Loucy (cell line): ENCODE data around the gene TRMT61A.

ENCODE experiments used
- H2AFZ ChIP-seq: fragments of 200-600 bp; sonication (generic); 2 replicates; pipeline ENCODE4 v1.6.0; 2016; ENCODE audit warnings: antibody characterized with exemption, mild to moderate bottlenecking, low read length, moderate library complexity
- H3F3A ChIP-seq: fragments of 200-600 bp; 2 replicates; pipeline ENCODE4 v1.6.0; 2016; ENCODE audit warnings: antibody characterized with exemption, low read depth, mild to moderate bottlenecking
- H3K27me3 ChIP-seq: fragments of 200-600 bp; sonication (generic); 2 replicates; pipeline ENCODE4 v1.6.1; 2014; ENCODE audit warnings: low read length, mild to moderate bottlenecking; ENCODE audit not compliant: insufficient read depth, poor library complexity, severe bottlenecking
- H3K36me3 ChIP-seq: fragments of 200-600 bp; sonication (generic); 2 replicates; pipeline ENCODE4 v1.6.1; 2016; ENCODE audit warnings: low read length; ENCODE audit not compliant: insufficient read depth
- H3K4me1 ChIP-seq: fragments of 200-600 bp; sonication (generic); 2 replicates; pipeline ENCODE4 v1.5.1; 2014; ENCODE audit warnings: low read length, mild to moderate bottlenecking; ENCODE audit not compliant: insufficient read depth, poor library complexity, severe bottlenecking
- H3K4me2 ChIP-seq: fragments of 200-600 bp; sonication (generic); 2 replicates; pipeline ENCODE4 v1.6.0; 2014; ENCODE audit warnings: antibody characterized with exemption, low read length, low read depth, mild to moderate bottlenecking; ENCODE audit not compliant: poor library complexity, severe bottlenecking
- H3K4me3 ChIP-seq: fragments of 200-600 bp; sonication (generic); 2 replicates; pipeline ENCODE4 v1.5.1; 2014; ENCODE audit warnings: low read length, mild to moderate bottlenecking, mixed read lengths; ENCODE audit not compliant: poor library complexity, severe bottlenecking
- H3K79me2 ChIP-seq: fragments of 200-600 bp; sonication (generic); 2 replicates; pipeline ENCODE4 v1.6.1; 2014; ENCODE audit warnings: low read length; ENCODE audit not compliant: insufficient read depth
- H3K9ac ChIP-seq: fragments of 200-600 bp; sonication (generic); 2 replicates; pipeline ENCODE4 v1.6.0; 2014; ENCODE audit warnings: mild to moderate bottlenecking, low read depth, low read length, moderate library complexity; ENCODE audit not compliant: poor library complexity, severe bottlenecking
- H3K9me2 ChIP-seq: fragments of 200-600 bp; sonication (generic); replicated peaks from 2 replicates; pipeline ENCODE4 v1.6.1; 2016; ENCODE audit warnings: low read depth, low read length, mixed read lengths
- H3K9me3 ChIP-seq: fragments of 200-600 bp; sonication (generic); 2 replicates; pipeline ENCODE4 v1.6.1; 2014; ENCODE audit warnings: mild to moderate bottlenecking, antibody characterized with exemption, low read length, low read depth; ENCODE audit not compliant: insufficient read depth
- H4K20me1 ChIP-seq: fragments of 200-600 bp; sonication (generic); 2 replicates; pipeline ENCODE4 v1.6.0; 2014; ENCODE audit warnings: antibody characterized with exemption, low read length, mild to moderate bottlenecking; ENCODE audit not compliant: insufficient read depth, poor library complexity, severe bottlenecking
- CTCF ChIP-seq: fragments of 200-600 bp; sonication (generic); conservative IDR thresholded peaks from 2 replicates; pipeline ENCODE4 v1.5.1; 2014; ENCODE audit warnings: mild to moderate bottlenecking, antibody characterized with exemption, low read length
- EZH2phosphoT487 ChIP-seq: fragments of 200-600 bp; IDR thresholded peaks from 2 replicates; pipeline ENCODE4 v1.6.1; 2018; ENCODE audit warnings: antibody characterized with exemption, mild to moderate bottlenecking, moderate library complexity, borderline replicate concordance

TRMT61A gene

GRCh38 chr14:103543140-103543539, 14.1 kb downstream of the TRMT61A start:
- Histone ChIP-seq H3K4me3 (no peak overlapping the region), H4K20me1 (no peaks in the 10 kb centered on the region), H3K9me2 (no peaks in the 10 kb centered on the region), H3K79me2 (no peaks in the 10 kb centered on the region), H3K4me1 (no peaks in the 10 kb centered on the region), H3K36me3 (no peaks in the 10 kb centered on the region), H3K9ac (no peak overlapping the region), H3K4me2 (no peak overlapping the region), H2AFZ (no peak overlapping the region), H3K9me3 (no peaks in the 10 kb centered on the region), H3F3A (no peaks in the 10 kb centered on the region), H3K27me3 (no peaks in the 10 kb centered on the region)
- TF ChIP-seq CTCF (no peak), EZH2phosphoT487 (no peak)

GRCh38 chr14:103543721-103544387, 14.9 kb downstream of the TRMT61A start:
- H2AFZ ChIP-seq: no peak overlapping the region
- no peaks in the 10 kb centered on the region for H3F3A ChIP-seq
- H4K20me1 ChIP-seq: no peaks in the 10 kb centered on the region
- no peak overlapping the region for H3K4me2 ChIP-seq
- no peak overlapping the region for H3K4me3 ChIP-seq
- H3K9ac ChIP-seq: no peak overlapping the region
- no peaks in the 10 kb centered on the region for H3K79me2 ChIP-seq
- H3K4me1 ChIP-seq: no peaks in the 10 kb centered on the region
- no peaks in the 10 kb centered on the region for H3K27me3 ChIP-seq
- H3K9me3 ChIP-seq: no peaks in the 10 kb centered on the region
- no peaks in the 10 kb centered on the region for H3K9me2 ChIP-seq
- no peak for TF ChIP-seq CTCF
- TF ChIP-seq EZH2phosphoT487: no peak
- H3K36me3 ChIP-seq: no peaks in the 10 kb centered on the region

- no peaks in the 10 kb centered on the region for H4K20me1 ChIP-seq
- H3F3A ChIP-seq: no peaks in the 10 kb centered on the region
- H3K4me1 ChIP-seq: no peaks in the 10 kb centered on the region
- no peaks in the 10 kb centered on the region for H3K9me3 ChIP-seq
- H3K79me2 ChIP-seq: no peaks in the 10 kb centered on the region
- H3K27me3 ChIP-seq: no peaks in the 10 kb centered on the region
- H3K36me3 ChIP-seq: no peaks in the 10 kb centered on the region
- no peak overlapping the region for H2AFZ ChIP-seq
- H3K9ac ChIP-seq: no peak overlapping the region
- H3K4me3 ChIP-seq: no peak overlapping the region
- no peaks in the 10 kb centered on the region for H3K9me2 ChIP-seq
- no peak for TF ChIP-seq CTCF
- TF ChIP-seq EZH2phosphoT487: no peak
- H3K4me2 ChIP-seq: no peak overlapping the region
These were observed 15.6 kb downstream of the TRMT61A start for GRCh38 chr14:103544388-103545218.
